ENCODE data around the gene DOK6.

DOK6 gene

GRCh38 chr18:69880083-69880482 is 479.4 kb downstream of the DOK6 start:
- DNase-seq, result no peak

- no peak for DNase-seq
Observed at GRCh38 chr18:69882965-69883668, 482.4 kb downstream of the DOK6 start.

GRCh38 chr18:69883781-69884180 is 483.1 kb downstream of the DOK6 start:
- no peak for DNase-seq

GRCh38 chr18:69885355-69885754 is 484.7 kb downstream of the DOK6 start:
- no peak for DNase-seq

GRCh38 chr18:69885841-69886531 is 485.3 kb downstream of the DOK6 start:
- no peak for DNase-seq

- no peak for DNase-seq
Observed at GRCh38 chr18:69887256-69887655, 486.6 kb downstream of the DOK6 start.

GRCh38 chr18:69889009-69889408 is 488.3 kb downstream of the DOK6 start:
- no peak for DNase-seq

GRCh38 chr18:69890558-69890957 is 489.9 kb downstream of the DOK6 start:
- no peak for DNase-seq

- no peak for DNase-seq
Observed at GRCh38 chr18:69894467-69894866, 493.8 kb downstream of the DOK6 start.

GRCh38 chr18:69895066-69896047 is 494.7 kb downstream of the DOK6 start:
- no peak for DNase-seq

- no peak for DNase-seq
Observed at GRCh38 chr18:69897397-69898108, 496.9 kb downstream of the DOK6 start.

- DNase-seq, result no peak
Observed at GRCh38 chr18:69898241-69898861, 497.7 kb downstream of the DOK6 start.

Data from NCI-H524 (cell line).